GM23338 (cell line): ENCODE data around the gene RCBTB2. TPM values are rescaled to one million over a fixed set of nuclear protein-coding genes. Genes with fewer than 3 reads are reported as not detected.

ENCODE experiments used
- ATAC-seq: fragments of 200-7000 bp; cut with Tn5 transposase; 3 replicates; pipeline ENCODE4 v1.9.1; 2020
- DNase-seq: peaks from one replicate; pipeline ENCODE4 v3.0.0-alpha.2; 2015; ENCODE audit warnings: low spot score
- H2AFZ ChIP-seq: fragments of 200-600 bp; sonication (generic); 2 replicates; pipeline ENCODE4 v1.8.0; 2016; ENCODE audit warnings: antibody characterized with exemption, mild to moderate bottlenecking, moderate library complexity
- H3F3A ChIP-seq: fragments of 200-600 bp; sonication (generic); replicated peaks from 2 replicates; pipeline ENCODE4 v1.8.0; 2017; ENCODE audit warnings: antibody characterized with exemption, mixed run types, low read depth
- H3K27ac ChIP-seq: fragments of 200-600 bp; sonication (generic); 2 replicates; pipeline ENCODE4 v1.6.1; 2016; ENCODE audit warnings: low read depth
- H3K27me3 ChIP-seq: fragments of 200-600 bp; sonication (generic); 2 replicates; pipeline ENCODE4 v1.8.0; 2016; ENCODE audit warnings: mild to moderate bottlenecking, mixed run types, moderate library complexity; ENCODE audit not compliant: insufficient read depth
- H3K36me3 ChIP-seq: fragments of 200-600 bp; sonication (generic); 2 replicates; pipeline ENCODE4 v1.8.0; 2016; ENCODE audit warnings: mild to moderate bottlenecking; ENCODE audit not compliant: insufficient read depth
- H3K4me1 ChIP-seq: fragments of 200-600 bp; sonication (generic); 2 replicates; pipeline ENCODE4 v1.8.0; 2016; ENCODE audit warnings: mild to moderate bottlenecking, moderate library complexity; ENCODE audit not compliant: insufficient read depth
- H3K4me2 ChIP-seq: fragments of 200-600 bp; sonication (generic); 2 replicates; pipeline ENCODE4 v1.7.1; 2017; ENCODE audit warnings: mixed run types
- H3K4me3 ChIP-seq: fragments of 200-600 bp; sonication (generic); 2 replicates; pipeline ENCODE4 v1.6.1; 2016; ENCODE audit warnings: mixed run types
- H3K79me2 ChIP-seq: fragments of 200-600 bp; sonication (generic); replicated peaks from 2 replicates; pipeline ENCODE4 v1.8.0; 2017; ENCODE audit warnings: mild to moderate bottlenecking; ENCODE audit not compliant: insufficient read depth
- H3K9me2 ChIP-seq: fragments of 200-600 bp; sonication (generic); 2 replicates; pipeline ENCODE4 v1.8.0; 2017; ENCODE audit not compliant: insufficient read depth
- H4K20me1 ChIP-seq: fragments of 200-600 bp; sonication (generic); replicated peaks from 2 replicates; pipeline ENCODE4 v1.8.0; 2017; ENCODE audit warnings: mild to moderate bottlenecking; ENCODE audit not compliant: insufficient read depth
- H3K27ac Mint-ChIP-seq: 2 replicates; pipeline ENCODE4 v1.8.0; 2020; ENCODE audit warnings: inconsistent platforms, mild to moderate bottlenecking, moderate library complexity, mixed read lengths
- H3K27me3 Mint-ChIP-seq: 3 replicates; pipeline ENCODE4 v1.8.0; 2022; ENCODE audit warnings: low read depth, mild to moderate bottlenecking, moderate library complexity, mixed read lengths, inconsistent platforms; ENCODE audit not compliant: insufficient read depth, poor library complexity
- H3K36me3 Mint-ChIP-seq: 3 replicates; pipeline ENCODE4 v1.8.0; 2021; ENCODE audit warnings: low read depth, mild to moderate bottlenecking, inconsistent platforms, moderate library complexity, mixed read lengths
- H3K4me1 Mint-ChIP-seq: 3 replicates; pipeline ENCODE4 v1.8.0; 2020; ENCODE audit warnings: mild to moderate bottlenecking, inconsistent platforms, mixed read lengths
- H3K4me3 Mint-ChIP-seq: 3 replicates; pipeline ENCODE4 v1.8.0; 2021; ENCODE audit warnings: moderate library complexity, mild to moderate bottlenecking, inconsistent platforms, mixed read lengths
- H3K9me3 Mint-ChIP-seq: 3 replicates; pipeline ENCODE4 v1.8.0; 2020; ENCODE audit warnings: moderate library complexity, mild to moderate bottlenecking, inconsistent platforms, mixed read lengths
- CREB1 ChIP-seq: fragments of 250-450 bp; sonication (Bioruptor Pico); IDR thresholded peaks from 2 replicates; pipeline ENCODE4 v1.5.0; 2020; ENCODE audit warnings: low read depth, mild to moderate bottlenecking, moderate library complexity
- ETS1 ChIP-seq: IDR thresholded peaks from 2 replicates; pipeline ENCODE4 v1.6.1; 2016; ENCODE audit warnings: antibody characterized with exemption
- EZH2 ChIP-seq: fragments of 200-600 bp; sonication (generic); IDR thresholded peaks from one replicate; pipeline ENCODE4 v1.8.0; 2017; ENCODE audit warnings: antibody characterized with exemption, mild to moderate bottlenecking, low read depth; ENCODE audit not compliant: unreplicated experiment
- EZH2phosphoT487 ChIP-seq: fragments of 200-600 bp; sonication (generic); IDR thresholded peaks from one replicate; pipeline ENCODE4 v1.8.1; 2018; ENCODE audit warnings: antibody characterized with exemption; ENCODE audit not compliant: unreplicated experiment
- JUNB ChIP-seq: IDR thresholded peaks from one replicate; pipeline ENCODE4 v1.6.1; 2016; ENCODE audit warnings: antibody characterized with exemption; ENCODE audit not compliant: unreplicated experiment
- STAT1 ChIP-seq: IDR thresholded peaks from one replicate; pipeline ENCODE4 v1.6.1; 2016; ENCODE audit warnings: antibody characterized with exemption; ENCODE audit not compliant: unreplicated experiment
- ZNF331 ChIP-seq: fragments of 250-450 bp; sonication (Bioruptor Pico); IDR thresholded peaks from 2 replicates; pipeline ENCODE4 v1.5.0; 2020; ENCODE audit warnings: low read depth, mild to moderate bottlenecking, moderate library complexity
- ZNF462 ChIP-seq: fragments of 250-450 bp; sonication (Bioruptor Pico); IDR thresholded peaks from 2 replicates; pipeline ENCODE4 v1.5.0; 2020; ENCODE audit warnings: mild to moderate bottlenecking, moderate library complexity
- polyA plus RNA-seq: library from polyadenylated mRNA; unstranded; fragments of >200 nt; fragmentation: Nextera tagmentation; extraction: Ambion mirVana; gene quantifications from 2 replicates; pipeline ENCODE4 v1.2.1, GENCODE V29; 2016
- total RNA-seq: library from RNA; depleted of rRNA; stranded (reverse); fragments of >200 nt; shearing (Covaris generic); gene quantifications from 2 replicates; pipeline ENCODE4 v1.2.3, GENCODE V29; 2014
- TF ChIP-seq, protein P1 (sequence below), 2 experiments: fragments of 200-600 bp in 1 of 2; sonication (generic) in 1 of 2; conservative IDR thresholded peaks; 2 replicates each; pipeline versions ENCODE4 v1.5.1 to v1.6.1; 2016 to 2017; ENCODE audit warnings: antibody characterized with exemption in 2 of 2, low read depth in 2 of 2, mild to moderate bottlenecking in 2 of 2, moderate library complexity in 1 of 2

The RCBTB2 gene
- total and polyA plus RNA-seq, 2 experiments from 2014 or later, result 8.1 to 20.8 TPM

DNA sequence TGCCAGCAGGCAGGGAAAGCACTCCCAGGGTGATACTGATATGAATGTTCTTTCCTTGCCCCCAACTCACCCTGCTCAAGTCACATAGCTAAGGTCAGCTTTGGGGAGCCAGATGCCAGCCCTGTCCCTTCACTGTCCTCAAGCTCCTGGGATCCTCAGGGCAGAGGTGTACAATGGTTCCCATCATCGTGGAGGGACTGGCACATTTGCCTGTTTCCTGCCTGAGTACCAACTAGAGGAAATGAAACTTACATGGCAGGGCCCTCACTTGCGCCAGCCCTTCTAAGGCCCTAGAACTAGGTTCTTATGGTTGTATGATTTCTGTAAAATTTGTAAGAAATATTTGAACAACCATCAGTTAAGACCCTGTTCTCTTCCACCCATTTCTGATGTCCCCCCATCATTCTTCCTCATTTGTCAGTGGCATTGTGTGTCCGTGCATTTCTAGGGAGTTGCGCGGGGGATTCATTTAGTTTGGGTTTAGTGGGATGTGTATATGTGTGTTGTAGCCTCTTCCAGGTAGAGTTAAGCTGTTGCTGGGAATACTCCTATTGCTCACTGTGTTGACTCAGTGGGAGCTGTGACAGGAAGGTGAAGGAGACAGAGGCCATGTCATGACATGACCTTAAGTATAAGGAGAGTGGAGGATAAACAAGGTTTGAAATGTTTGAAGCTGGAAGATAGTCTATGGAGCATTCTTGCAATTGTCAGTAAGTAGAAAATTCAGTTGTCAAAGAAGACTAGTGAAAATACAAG, 41.3 kb upstream of the RCBTB2 start:
- no peak overlapping the region for H3K4me3 ChIP-seq
- no peaks in the 10 kb centered on the region for H3K27me3 Mint-ChIP-seq
- ATAC-seq, result no peak
- H3K27me3 ChIP-seq, result no peaks in the 10 kb centered on the region
- H3K79me2 ChIP-seq, result no peaks in the 10 kb centered on the region
- H3K27ac ChIP-seq, result no peak overlapping the region
- no peak overlapping the region for H3K4me3 Mint-ChIP-seq
- H4K20me1 ChIP-seq, result no peaks in the 10 kb centered on the region
- H2AFZ ChIP-seq, result no peak overlapping the region
- no peaks in the 10 kb centered on the region for H3K36me3 ChIP-seq
- H3K4me2 ChIP-seq, result no peak overlapping the region
- 0 out of 2 replicates have a peak, but pooled peaks cover 3% of the 10 kb centered on the region for H3K9me2 ChIP-seq
- TF ChIP-seq EZH2phosphoT487, result no peak
- no peak for TF ChIP-seq ZNF331
- no peak for TF ChIP-seq ZNF462 (CRISPR knock-in tag)
- no peak for TF ChIP-seq EZH2
- TF ChIP-seq JUNB, result no peak
- TF ChIP-seq CREB1 (CRISPR knock-in tag), result no peak
- TF ChIP-seq, protein P1, sequence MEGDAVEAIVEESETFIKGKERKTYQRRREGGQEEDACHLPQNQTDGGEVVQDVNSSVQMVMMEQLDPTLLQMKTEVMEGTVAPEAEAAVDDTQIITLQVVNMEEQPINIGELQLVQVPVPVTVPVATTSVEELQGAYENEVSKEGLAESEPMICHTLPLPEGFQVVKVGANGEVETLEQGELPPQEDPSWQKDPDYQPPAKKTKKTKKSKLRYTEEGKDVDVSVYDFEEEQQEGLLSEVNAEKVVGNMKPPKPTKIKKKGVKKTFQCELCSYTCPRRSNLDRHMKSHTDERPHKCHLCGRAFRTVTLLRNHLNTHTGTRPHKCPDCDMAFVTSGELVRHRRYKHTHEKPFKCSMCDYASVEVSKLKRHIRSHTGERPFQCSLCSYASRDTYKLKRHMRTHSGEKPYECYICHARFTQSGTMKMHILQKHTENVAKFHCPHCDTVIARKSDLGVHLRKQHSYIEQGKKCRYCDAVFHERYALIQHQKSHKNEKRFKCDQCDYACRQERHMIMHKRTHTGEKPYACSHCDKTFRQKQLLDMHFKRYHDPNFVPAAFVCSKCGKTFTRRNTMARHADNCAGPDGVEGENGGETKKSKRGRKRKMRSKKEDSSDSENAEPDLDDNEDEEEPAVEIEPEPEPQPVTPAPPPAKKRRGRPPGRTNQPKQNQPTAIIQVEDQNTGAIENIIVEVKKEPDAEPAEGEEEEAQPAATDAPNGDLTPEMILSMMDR (conservative IDR thresholded peaks at IDR 0.05; ENCODE audit: low read depth in 2 of 2), result no peak
- no peak for TF ChIP-seq ETS1
- no peak for TF ChIP-seq STAT1
- H3K4me1 ChIP-seq, result no peaks in the 10 kb centered on the region
- no peaks in the 10 kb centered on the region for H3F3A ChIP-seq
- DNase-seq, result no peak
- no peaks in the 10 kb centered on the region for H3K9me3 Mint-ChIP-seq
- H3K36me3 Mint-ChIP-seq, result no peaks in the 10 kb centered on the region
- H3K4me1 Mint-ChIP-seq, result peaks cover 3% of the 10 kb centered on the region; the same call in 1 of the 3 replicates
- H3K27ac Mint-ChIP-seq, result no peak overlapping the region
